GM12878 (cell line): ENCODE measurements around the gene PRUNE2.

Experiments
- BRCA1 ChIP-seq: IDR thresholded peaks from 2 replicates; pipeline ENCODE4 v1.6.1; 2011; ENCODE audit warnings: low read depth, low read length, improper control_type of control experiment
- ESRRA ChIP-seq: IDR thresholded peaks from 2 replicates; pipeline ENCODE4 v1.6.1; 2012; ENCODE audit warnings: mild to moderate bottlenecking, low read length, improper control_type of control experiment
- EZH2 ChIP-seq: IDR thresholded peaks from 2 replicates; pipeline ENCODE4 v1.6.1; 2012; ENCODE audit warnings: low read depth, mild to moderate bottlenecking, control low read depth, inconsistent platforms, low read length, borderline replicate concordance; ENCODE audit not compliant: control insufficient read depth
- MYC ChIP-seq: IDR thresholded peaks from 2 replicates; pipeline ENCODE4 v1.6.1; 2011; ENCODE audit warnings: mild to moderate bottlenecking, low read length, moderate library complexity, inconsistent platforms; ENCODE audit not compliant: insufficient read depth, insufficient replicate concordance, insufficient read length, severe bottlenecking
- PRDM15 ChIP-seq: fragments of 450-650 bp; formaldehyde crosslinking; IDR thresholded peaks from 2 replicates; pipeline ENCODE4 v1.4.0; 2020; ENCODE audit warnings: mild to moderate bottlenecking, moderate library complexity
- RCOR1 ChIP-seq: conservative IDR thresholded peaks from 2 replicates; pipeline ENCODE4 v1.6.1; 2012; ENCODE audit warnings: low read depth, low read length, improper control_type of control experiment
- SMC3 ChIP-seq: IDR thresholded peaks from 2 replicates; pipeline ENCODE4 v1.6.1; 2011; ENCODE audit warnings: low read length, improper control_type of control experiment, borderline replicate concordance
- TAF1 ChIP-seq: IDR thresholded peaks from 2 replicates; pipeline ENCODE4 v1.6.1; 2011; ENCODE audit warnings: mild to moderate bottlenecking, low read depth, low read length, borderline replicate concordance
- USF2 ChIP-seq: IDR thresholded peaks from 2 replicates; pipeline ENCODE4 v1.6.1; 2011; ENCODE audit warnings: low read depth, low read length, improper control_type of control experiment, borderline replicate concordance
- YY1 ChIP-seq: IDR thresholded peaks from 2 replicates; pipeline ENCODE4 v1.6.1; 2011; ENCODE audit warnings: low read depth, mild to moderate bottlenecking, low read length
- TF ChIP-seq, protein P1 (sequence below): IDR thresholded peaks from 2 replicates; pipeline ENCODE4 v1.6.1; 2012; ENCODE audit warnings: low read depth, low read length, improper control_type of control experiment
- TF ChIP-seq, protein P2 (sequence below): fragments of 450-650 bp; formaldehyde crosslinking; IDR thresholded peaks from 2 replicates; pipeline ENCODE4 v1.5.0; 2022; ENCODE audit warnings: mild to moderate bottlenecking, missing genetic modification characterization
- TF ChIP-seq, protein P3 (sequence below), 3 experiments: IDR thresholded peaks in 2 of 3; conservative IDR thresholded peaks in 1 of 3; 2 replicates each; pipeline ENCODE4 v1.5.1; 2011; ENCODE audit warnings: low read depth in 3 of 3, low read length in 3 of 3, mild to moderate bottlenecking in 3 of 3, control low read depth in 2 of 3, moderate library complexity in 2 of 3, inconsistent platforms in 1 of 3, mixed read lengths in 1 of 3; ENCODE audit not compliant: control insufficient read depth in 2 of 3, insufficient read depth in 1 of 3; ENCODE audit errors: extremely low read depth in 1 of 3

- no peak for TF ChIP-seq SMC3
- TF ChIP-seq, protein P1, sequence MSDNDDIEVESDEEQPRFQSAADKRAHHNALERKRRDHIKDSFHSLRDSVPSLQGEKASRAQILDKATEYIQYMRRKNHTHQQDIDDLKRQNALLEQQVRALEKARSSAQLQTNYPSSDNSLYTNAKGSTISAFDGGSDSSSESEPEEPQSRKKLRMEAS = no peak
- TF ChIP-seq YY1 = no peak
- no peak for TF ChIP-seq USF2
- TF ChIP-seq EZH2 = no peak
- no peak for TF ChIP-seq BRCA1
- TF ChIP-seq ESRRA = no peak
- TF ChIP-seq, protein P2, sequence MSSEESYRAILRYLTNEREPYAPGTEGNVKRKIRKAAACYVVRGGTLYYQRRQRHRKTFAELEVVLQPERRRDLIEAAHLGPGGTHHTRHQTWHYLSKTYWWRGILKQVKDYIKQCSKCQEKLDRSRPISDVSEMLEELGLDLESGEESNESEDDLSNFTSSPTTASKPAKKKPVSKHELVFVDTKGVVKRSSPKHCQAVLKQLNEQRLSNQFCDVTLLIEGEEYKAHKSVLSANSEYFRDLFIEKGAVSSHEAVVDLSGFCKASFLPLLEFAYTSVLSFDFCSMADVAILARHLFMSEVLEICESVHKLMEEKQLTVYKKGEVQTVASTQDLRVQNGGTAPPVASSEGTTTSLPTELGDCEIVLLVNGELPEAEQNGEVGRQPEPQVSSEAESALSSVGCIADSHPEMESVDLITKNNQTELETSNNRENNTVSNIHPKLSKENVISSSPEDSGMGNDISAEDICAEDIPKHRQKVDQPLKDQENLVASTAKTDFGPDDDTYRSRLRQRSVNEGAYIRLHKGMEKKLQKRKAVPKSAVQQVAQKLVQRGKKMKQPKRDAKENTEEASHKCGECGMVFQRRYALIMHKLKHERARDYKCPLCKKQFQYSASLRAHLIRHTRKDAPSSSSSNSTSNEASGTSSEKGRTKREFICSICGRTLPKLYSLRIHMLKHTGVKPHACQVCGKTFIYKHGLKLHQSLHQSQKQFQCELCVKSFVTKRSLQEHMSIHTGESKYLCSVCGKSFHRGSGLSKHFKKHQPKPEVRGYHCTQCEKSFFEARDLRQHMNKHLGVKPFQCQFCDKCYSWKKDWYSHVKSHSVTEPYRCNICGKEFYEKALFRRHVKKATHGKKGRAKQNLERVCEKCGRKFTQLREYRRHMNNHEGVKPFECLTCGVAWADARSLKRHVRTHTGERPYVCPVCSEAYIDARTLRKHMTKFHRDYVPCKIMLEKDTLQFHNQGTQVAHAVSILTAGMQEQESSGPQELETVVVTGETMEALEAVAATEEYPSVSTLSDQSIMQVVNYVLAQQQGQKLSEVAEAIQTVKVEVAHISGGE (CRISPR knock-in tag) = no peak
- TF ChIP-seq PRDM15 (CRISPR knock-in tag) = no peak
- TF ChIP-seq, protein P3, sequence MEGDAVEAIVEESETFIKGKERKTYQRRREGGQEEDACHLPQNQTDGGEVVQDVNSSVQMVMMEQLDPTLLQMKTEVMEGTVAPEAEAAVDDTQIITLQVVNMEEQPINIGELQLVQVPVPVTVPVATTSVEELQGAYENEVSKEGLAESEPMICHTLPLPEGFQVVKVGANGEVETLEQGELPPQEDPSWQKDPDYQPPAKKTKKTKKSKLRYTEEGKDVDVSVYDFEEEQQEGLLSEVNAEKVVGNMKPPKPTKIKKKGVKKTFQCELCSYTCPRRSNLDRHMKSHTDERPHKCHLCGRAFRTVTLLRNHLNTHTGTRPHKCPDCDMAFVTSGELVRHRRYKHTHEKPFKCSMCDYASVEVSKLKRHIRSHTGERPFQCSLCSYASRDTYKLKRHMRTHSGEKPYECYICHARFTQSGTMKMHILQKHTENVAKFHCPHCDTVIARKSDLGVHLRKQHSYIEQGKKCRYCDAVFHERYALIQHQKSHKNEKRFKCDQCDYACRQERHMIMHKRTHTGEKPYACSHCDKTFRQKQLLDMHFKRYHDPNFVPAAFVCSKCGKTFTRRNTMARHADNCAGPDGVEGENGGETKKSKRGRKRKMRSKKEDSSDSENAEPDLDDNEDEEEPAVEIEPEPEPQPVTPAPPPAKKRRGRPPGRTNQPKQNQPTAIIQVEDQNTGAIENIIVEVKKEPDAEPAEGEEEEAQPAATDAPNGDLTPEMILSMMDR (IDR thresholded peaks at IDR 0.05 in 2 of 3, conservative IDR thresholded peaks at IDR 0.05 in 1 of 3; ENCODE audit: control insufficient read depth in 2 of 3, extremely low read depth in 1 of 3, insufficient read depth in 1 of 3, low read depth in 3 of 3, low read length in 3 of 3) = no peak
- TF ChIP-seq RCOR1 = no peak
- TF ChIP-seq TAF1 = no peak
- TF ChIP-seq MYC = no peak
These were observed 10.7 kb downstream of the PRUNE2 start for GRCh38 chr9:76895186-76895585.
